Measurements from ENCODE around the gene CREB5.
"Not testable (repeated sequence)": the region's sequence is repeated elsewhere in the genome, so short reads cannot be mapped to it uniquely, and the experiment has no call there.

- not testable (repeated sequence) for TF ChIP-seq POLR2AphosphoS5, POLR2A (IDR thresholded peaks at IDR 0.05; ENCODE audit: low read depth, low read length)
Measured at GRCh38 chr7:28598037-28598436, 185.7 kb downstream of the CREB5 start.

All from GM12892 (cell line).